ENCODE data around the gene CAMK2D. TPM values are rescaled to one million over a fixed set of nuclear protein-coding genes. Genes with fewer than 3 reads are reported as not detected.

The CAMK2D gene
- total RNA-seq, 4 donors from 2014 or later = 57.3 to 78.4 (median 61.8) TPM

DNA sequence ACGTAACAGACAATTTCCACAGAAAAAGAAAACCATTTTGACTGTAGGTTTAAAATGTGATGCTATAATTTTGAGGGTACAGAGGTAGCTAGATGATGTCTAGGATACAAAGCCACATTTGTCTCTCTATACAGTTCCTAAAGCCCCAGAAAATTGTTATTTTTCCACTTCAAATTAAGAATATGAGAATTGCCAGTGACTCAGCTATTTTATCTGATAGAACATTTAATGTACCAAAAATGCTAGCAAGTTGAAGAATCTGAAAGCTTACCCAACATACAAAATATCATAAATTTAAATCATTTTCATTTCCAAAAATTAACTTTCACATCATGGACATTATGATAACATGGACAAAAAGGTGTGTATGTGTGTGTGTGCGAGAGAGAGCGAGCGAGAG lies 148.0 kb downstream of the CAMK2D start:
- intact Hi-C loops (cut with DNase I) = no loop called here
- H3K4me1 ChIP-seq = peaks cover 21 to 36% of the 10 kb centered on the region in 2 donors
- WGBS, 2 donors = 95 to 96% methylated on average over 4 of the region's 4 CpGs
- H3K4me3 ChIP-seq (replicated peaks in 1 of 3) = no peak overlapping the region
- H3K27me3 ChIP-seq = no peaks in the 10 kb centered on the region
- H3K9me3 ChIP-seq = no peaks in the 10 kb centered on the region
- TF ChIP-seq POLR2A (IDR thresholded peaks at IDR 0.05) = no peak
- TF ChIP-seq, protein P1, sequence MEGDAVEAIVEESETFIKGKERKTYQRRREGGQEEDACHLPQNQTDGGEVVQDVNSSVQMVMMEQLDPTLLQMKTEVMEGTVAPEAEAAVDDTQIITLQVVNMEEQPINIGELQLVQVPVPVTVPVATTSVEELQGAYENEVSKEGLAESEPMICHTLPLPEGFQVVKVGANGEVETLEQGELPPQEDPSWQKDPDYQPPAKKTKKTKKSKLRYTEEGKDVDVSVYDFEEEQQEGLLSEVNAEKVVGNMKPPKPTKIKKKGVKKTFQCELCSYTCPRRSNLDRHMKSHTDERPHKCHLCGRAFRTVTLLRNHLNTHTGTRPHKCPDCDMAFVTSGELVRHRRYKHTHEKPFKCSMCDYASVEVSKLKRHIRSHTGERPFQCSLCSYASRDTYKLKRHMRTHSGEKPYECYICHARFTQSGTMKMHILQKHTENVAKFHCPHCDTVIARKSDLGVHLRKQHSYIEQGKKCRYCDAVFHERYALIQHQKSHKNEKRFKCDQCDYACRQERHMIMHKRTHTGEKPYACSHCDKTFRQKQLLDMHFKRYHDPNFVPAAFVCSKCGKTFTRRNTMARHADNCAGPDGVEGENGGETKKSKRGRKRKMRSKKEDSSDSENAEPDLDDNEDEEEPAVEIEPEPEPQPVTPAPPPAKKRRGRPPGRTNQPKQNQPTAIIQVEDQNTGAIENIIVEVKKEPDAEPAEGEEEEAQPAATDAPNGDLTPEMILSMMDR (IDR thresholded peaks at IDR 0.05) = no peak
- no peaks in the 10 kb centered on the region for H3K36me3 ChIP-seq
- H3K27ac ChIP-seq = no peak overlapping the region
- no peak for DNase-seq

DNA sequence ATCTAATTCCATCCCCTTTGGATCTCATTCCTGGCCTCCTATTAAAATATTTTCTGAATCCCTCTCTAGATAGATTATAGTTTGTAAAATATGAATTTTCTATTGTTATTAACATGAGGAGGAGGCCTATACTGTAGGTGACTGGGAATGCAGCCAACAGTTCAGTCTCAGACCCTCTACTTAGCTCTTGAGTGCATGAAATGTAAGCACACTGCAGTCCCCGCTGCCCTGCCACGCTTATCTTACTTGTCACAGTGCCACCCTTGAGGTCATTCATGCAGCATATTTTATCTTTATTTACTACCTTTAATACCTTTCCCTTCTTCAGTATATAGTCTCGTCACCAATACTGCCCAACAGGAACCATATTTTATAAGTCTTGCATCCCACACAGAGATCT lies 151.0 kb downstream of the CAMK2D start:
- WGBS, 2 donors = 34 to 48% methylated on average over 3 of the region's 3 CpGs
- TF ChIP-seq POLR2A (IDR thresholded peaks at IDR 0.05) = no peak
- TF ChIP-seq, protein P1 (IDR thresholded peaks at IDR 0.05) = no peak
- no peak overlapping the region for H3K4me3 ChIP-seq (replicated peaks in 1 of 3)

DNA sequence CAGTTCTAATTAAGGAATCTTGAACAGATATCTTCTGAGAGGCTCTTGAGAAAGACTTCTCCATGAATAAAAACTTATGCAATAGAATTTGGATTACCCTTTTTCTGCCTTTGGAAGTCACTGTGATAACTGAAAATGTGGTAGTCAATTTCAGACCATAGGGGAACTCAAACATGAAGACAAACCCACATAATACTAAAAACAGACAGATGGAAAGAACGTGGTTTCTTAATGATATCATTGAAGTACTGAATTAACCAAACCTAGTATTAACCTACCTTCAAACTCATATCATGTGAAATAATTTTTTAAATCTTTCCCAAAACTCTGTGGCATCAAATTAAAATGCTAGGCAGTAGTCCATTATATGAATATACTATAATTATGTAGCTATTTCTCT lies 153.5 kb downstream of the CAMK2D start:
- intact Hi-C loops (cut with DNase I) = no loop called here
- H3K27me3 ChIP-seq = no peaks in the 10 kb centered on the region
- no peaks in the 10 kb centered on the region for H3K36me3 ChIP-seq
- 92 to 95% methylated on average over 1 of the region's 1 CpG for WGBS, 2 donors
- no peak for DNase-seq
- H3K4me3 ChIP-seq (replicated peaks in 1 of 3) = no peak overlapping the region
- TF ChIP-seq, protein P1 (IDR thresholded peaks at IDR 0.05) = no peak
- no peak for TF ChIP-seq POLR2A (IDR thresholded peaks at IDR 0.05)
- H3K9me3 ChIP-seq = no peaks in the 10 kb centered on the region
- H3K27ac ChIP-seq = no peak overlapping the region
- peaks cover 8 to 12% of the 10 kb centered on the region in 2 donors for H3K4me1 ChIP-seq

More for the DNA sequence above, 151.0 kb downstream of the CAMK2D start:
- DNase-seq = peak; percentile 36 to 54
- Histone ChIP-seq H3K27ac (peak overlapping the region in 1 of 3 donors; percentile 34), H3K36me3 (no peaks in the 10 kb centered on the region), H3K9me3 (no peaks in the 10 kb centered on the region), H3K27me3 (no peaks in the 10 kb centered on the region), H3K4me1 (peaks cover 11 to 24% of the 10 kb centered on the region in 2 donors)
- intact Hi-C loops (cut with DNase I) = no loop called here

DNA sequence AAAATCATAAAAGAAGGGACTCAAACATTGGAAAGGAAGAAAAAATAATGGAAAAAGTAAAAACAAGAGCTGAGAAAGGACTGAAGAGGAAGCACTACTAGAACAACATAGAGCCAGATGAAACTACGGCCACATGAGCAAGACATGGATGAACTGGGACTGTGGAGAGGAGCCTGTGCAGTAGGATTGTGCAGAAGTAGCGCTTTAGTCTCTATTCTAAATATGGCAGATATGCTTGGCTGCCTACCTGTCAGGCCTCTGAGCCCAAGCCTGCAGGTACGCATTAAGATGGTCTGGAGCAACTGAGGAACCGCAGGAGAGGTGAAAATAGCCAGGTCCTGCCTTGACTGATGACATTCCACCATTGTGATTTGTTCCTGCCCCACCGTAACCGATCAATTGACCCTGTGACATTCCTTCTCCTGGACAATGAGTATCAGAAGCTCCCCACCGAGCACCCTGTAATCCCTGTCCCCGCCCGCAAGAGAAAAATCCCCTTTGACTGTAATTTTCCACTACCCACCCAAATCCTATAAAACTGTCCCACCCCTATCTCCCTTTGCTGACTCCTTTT lies 154.3 kb downstream of the CAMK2D start:
- Histone ChIP-seq H3K4me3 (replicated peaks in 1 of 3) (no peak overlapping the region), H3K27ac (no peak overlapping the region), H3K27me3 (no peaks in the 10 kb centered on the region), H3K9me3 (no peaks in the 10 kb centered on the region), H3K36me3 (no peaks in the 10 kb centered on the region), H3K4me1 (peaks cover under 1 to 9% of the 10 kb centered on the region in 2 donors)
- 94 to 97% methylated on average over 9 of the region's 9 CpGs for WGBS, 2 donors
- intact Hi-C loops (cut with DNase I) = no loop called here
- no peak for TF ChIP-seq POLR2A (IDR thresholded peaks at IDR 0.05)
- TF ChIP-seq, protein P1 (IDR thresholded peaks at IDR 0.05) = no peak
- DNase-seq = no peak

DNA sequence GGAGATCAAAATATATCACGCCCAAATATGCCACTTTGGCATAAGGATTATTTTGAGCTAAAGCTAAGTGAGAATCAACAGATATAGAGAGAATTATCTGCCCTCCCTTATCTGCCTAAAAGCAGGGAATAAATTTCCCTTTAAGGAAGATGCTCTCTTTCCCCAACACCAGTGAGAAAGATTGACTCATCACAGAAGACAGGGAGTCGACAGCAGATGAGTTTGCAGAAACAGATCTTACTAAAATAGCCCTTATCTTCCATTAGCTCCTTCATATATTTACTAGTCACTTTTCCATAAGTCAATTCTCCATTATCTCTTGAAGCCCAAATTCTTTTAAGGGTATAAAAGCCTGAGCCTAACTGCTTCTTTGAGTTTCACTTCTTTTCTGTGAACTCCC lies 156.6 kb downstream of the CAMK2D start:
- no peak for DNase-seq
- WGBS, 2 donors = 87 to 96% methylated on average over 2 of the region's 2 CpGs
- H3K36me3 ChIP-seq = no peaks in the 10 kb centered on the region
- TF ChIP-seq, protein P1 (IDR thresholded peaks at IDR 0.05) = no peak
- no peak for TF ChIP-seq POLR2A (IDR thresholded peaks at IDR 0.05)
- H3K9me3 ChIP-seq = no peaks in the 10 kb centered on the region
- H3K4me1 ChIP-seq = no peaks in the 10 kb centered on the region
- H3K27me3 ChIP-seq = no peaks in the 10 kb centered on the region
- intact Hi-C loops (cut with DNase I) = no loop called here
- H3K4me3 ChIP-seq (replicated peaks in 1 of 3) = no peak overlapping the region
- no peak overlapping the region for H3K27ac ChIP-seq

All from thyroid gland (tissue), 4 donors.